Testis (tissue), 3 donors: ENCODE measurements around the gene ADAM12. TPM values are rescaled to one million over a fixed set of nuclear protein-coding genes. Genes with fewer than 3 reads are reported as not detected.

Source experiments
- DNase-seq: peaks from one replicate; pipeline ENCODE4 v3.0.0-alpha.2; 2019
- H3K27ac ChIP-seq, 2 donors: fragments of 200-600 bp; sonication (generic); one replicate each; pipeline ENCODE4 v1.5.1; 2019
- H3K27me3 ChIP-seq: fragments of 200-600 bp; sonication (generic); one replicate; pipeline ENCODE4 v1.5.1; 2019
- H3K36me3 ChIP-seq: fragments of 200-600 bp; sonication (generic); one replicate; pipeline ENCODE4 v1.5.1; 2017; ENCODE audit warnings: low read depth; ENCODE audit errors: missing control alignments
- H3K4me1 ChIP-seq: fragments of 200-600 bp; sonication (generic); one replicate; pipeline ENCODE4 v1.5.1; 2019
- H3K4me3 ChIP-seq, 2 donors: fragments of 200-600 bp; sonication (generic); one replicate each; pipeline ENCODE4 v1.5.1; 2017 to 2019
- H3K9me3 ChIP-seq: fragments of 200-600 bp; sonication (generic); one replicate; pipeline ENCODE4 v1.5.1; 2017
- POLR2A ChIP-seq: fragments of 450-650 bp; IDR thresholded peaks from one replicate; pipeline ENCODE4 v1.6.1; 2017; ENCODE audit warnings: antibody characterized with exemption, mild to moderate bottlenecking, moderate library complexity
- WGBS, 2 donors: methylation state at CpG; one replicate each; pipeline ENCODE4 v1.1.5; 2018; 5-methylcytosine and 5-hydroxymethylcytosine counted together
- intact Hi-C: fragments of 100-400 bp; cut with DNase I; formaldehyde crosslinking; loops from one replicate; pipeline ENCODE4 v1.15.1; 2023; ENCODE audit warnings: low total_unique reads
- polyA plus RNA-seq: library from polyadenylated mRNA; stranded (reverse); fragments of 350-450 nt; fragmentation: Illumina TruSeq; extraction: RNeasy Lipid Tissue Mini Kit (QIAGEN cat#74804); gene quantifications from one replicate; pipeline ENCODE4 v1.2.3, GENCODE V29; 2014; ENCODE audit warnings: low read depth, low replicate concordance; ENCODE audit not compliant: insufficient read depth
- total RNA-seq, 2 donors: library from RNA; depleted of rRNA; stranded (reverse); fragments of >200 nt; gene quantifications; one replicate each; pipeline ENCODE4 v1.2.3, GENCODE V29; 2016
- TF ChIP-seq, protein P1 (sequence below), 3 experiments: fragments of 450-650 bp in 2 of 3; fragments of 200-600 bp in 1 of 3; sonication (generic) in 1 of 3; IDR thresholded peaks; one replicate each; pipeline ENCODE4 v1.5.1; 2016 to 2019; ENCODE audit warnings: antibody characterized with exemption in 3 of 3, mild to moderate bottlenecking in 2 of 3, moderate library complexity in 1 of 3

Gene ADAM12
- total and polyA plus RNA-seq, 3 donors from 2014 or later, result 2.8 to 9.2 (median 6.1) TPM

DNA sequence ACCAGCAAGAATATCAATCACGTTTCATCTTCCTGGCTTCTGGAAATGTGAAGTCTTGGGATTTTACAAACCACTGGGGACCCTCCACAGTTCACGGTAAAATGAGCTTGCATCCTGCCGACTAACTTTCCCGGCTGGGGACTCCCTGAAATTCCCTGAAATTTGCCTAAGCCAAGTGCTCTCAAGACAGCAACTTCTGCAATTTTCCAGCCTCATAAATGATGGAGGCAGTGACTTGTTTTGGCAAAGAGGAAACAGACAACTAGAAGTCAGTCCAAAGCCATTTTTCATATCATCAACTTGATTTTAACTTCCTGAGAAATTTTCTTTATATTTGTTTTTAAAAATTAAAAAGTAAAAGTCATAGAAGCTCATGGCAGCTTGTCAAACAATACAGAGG is 279.6 kb downstream of the ADAM12 start:
- 76% methylated on average over 4 of the region's 4 CpGs for WGBS, 2 donors
- H3K4me3 ChIP-seq, result no peak overlapping the region
- DNase-seq, result no peak
- peaks cover 14% of the 10 kb centered on the region for H3K4me1 ChIP-seq
- H3K27me3 ChIP-seq, result no peaks in the 10 kb centered on the region
- no peaks in the 10 kb centered on the region for H3K9me3 ChIP-seq
- H3K27ac ChIP-seq, result no peak overlapping the region
- no peaks in the 10 kb centered on the region for H3K36me3 ChIP-seq
- intact Hi-C loops, result no loop called here
- TF ChIP-seq POLR2A, result no peak
- TF ChIP-seq, protein P1, sequence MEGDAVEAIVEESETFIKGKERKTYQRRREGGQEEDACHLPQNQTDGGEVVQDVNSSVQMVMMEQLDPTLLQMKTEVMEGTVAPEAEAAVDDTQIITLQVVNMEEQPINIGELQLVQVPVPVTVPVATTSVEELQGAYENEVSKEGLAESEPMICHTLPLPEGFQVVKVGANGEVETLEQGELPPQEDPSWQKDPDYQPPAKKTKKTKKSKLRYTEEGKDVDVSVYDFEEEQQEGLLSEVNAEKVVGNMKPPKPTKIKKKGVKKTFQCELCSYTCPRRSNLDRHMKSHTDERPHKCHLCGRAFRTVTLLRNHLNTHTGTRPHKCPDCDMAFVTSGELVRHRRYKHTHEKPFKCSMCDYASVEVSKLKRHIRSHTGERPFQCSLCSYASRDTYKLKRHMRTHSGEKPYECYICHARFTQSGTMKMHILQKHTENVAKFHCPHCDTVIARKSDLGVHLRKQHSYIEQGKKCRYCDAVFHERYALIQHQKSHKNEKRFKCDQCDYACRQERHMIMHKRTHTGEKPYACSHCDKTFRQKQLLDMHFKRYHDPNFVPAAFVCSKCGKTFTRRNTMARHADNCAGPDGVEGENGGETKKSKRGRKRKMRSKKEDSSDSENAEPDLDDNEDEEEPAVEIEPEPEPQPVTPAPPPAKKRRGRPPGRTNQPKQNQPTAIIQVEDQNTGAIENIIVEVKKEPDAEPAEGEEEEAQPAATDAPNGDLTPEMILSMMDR (IDR thresholded peaks at IDR 0.05), result no peak

GRCh38 chr10:126104767-126105166 is 283.5 kb downstream of the ADAM12 start:
- no peaks in the 10 kb centered on the region for H3K27me3 ChIP-seq
- 61 to 68% methylated on average over 8 of the region's 8 CpGs for WGBS, 2 donors
- H3K4me1 ChIP-seq, result no peaks in the 10 kb centered on the region
- intact Hi-C loops, result no loop called here
- no peak for TF ChIP-seq POLR2A
- TF ChIP-seq, protein P1 (IDR thresholded peaks at IDR 0.05), result no peak
- H3K36me3 ChIP-seq, result no peaks in the 10 kb centered on the region
- H3K9me3 ChIP-seq, result no peaks in the 10 kb centered on the region
- DNase-seq, result peak; percentile 79
- no peak overlapping the region for H3K4me3 ChIP-seq
- peak overlapping the region in 1 of 2 donors; percentile 43 for H3K27ac ChIP-seq

DNA sequence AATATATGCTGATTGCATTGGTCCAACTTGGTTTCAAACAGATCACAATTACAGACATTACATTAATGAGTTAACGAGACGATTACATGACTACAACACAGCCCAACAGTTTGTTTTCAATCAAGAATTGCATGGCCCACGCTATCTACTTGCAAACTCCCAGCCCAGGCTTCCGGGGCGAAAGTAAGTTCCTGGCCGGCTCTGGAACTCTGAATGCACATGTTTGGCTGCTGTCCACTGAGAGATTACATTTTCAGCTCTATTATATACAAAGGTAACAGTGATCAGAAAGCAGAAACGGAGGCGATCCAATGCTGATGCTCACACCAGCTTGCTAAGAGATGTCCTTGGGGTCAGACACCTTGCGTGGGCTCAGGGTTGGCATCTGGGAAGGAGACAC is 285.6 kb downstream of the ADAM12 start:
- WGBS, 2 donors, result 77 to 83% methylated on average over 9 of the region's 9 CpGs

GRCh38 chr10:126101736-126102135 is 286.5 kb downstream of the ADAM12 start:
- Histone ChIP-seq H3K27ac (no peak overlapping the region), H3K36me3 (no peaks in the 10 kb centered on the region), H3K27me3 (no peaks in the 10 kb centered on the region), H3K4me3 (no peak overlapping the region), H3K9me3 (no peaks in the 10 kb centered on the region), H3K4me1 (no peaks in the 10 kb centered on the region)
- DNase-seq, result no peak
- intact Hi-C loops, result no loop called here
- no peak for TF ChIP-seq POLR2A
- TF ChIP-seq, protein P1 (IDR thresholded peaks at IDR 0.05), result no peak
- 61 to 75% methylated on average over 3 to 4 of the region's 4 CpGs for WGBS, 2 donors

More for the DNA sequence above, 285.6 kb downstream of the ADAM12 start:
- no peaks in the 10 kb centered on the region for H3K27me3 ChIP-seq
- H3K27ac ChIP-seq, result no peak overlapping the region
- no peaks in the 10 kb centered on the region for H3K36me3 ChIP-seq
- H3K9me3 ChIP-seq, result no peaks in the 10 kb centered on the region
- intact Hi-C loops, result no loop called here
- no peak for DNase-seq
- no peaks in the 10 kb centered on the region for H3K4me1 ChIP-seq
- no peak for TF ChIP-seq POLR2A
- TF ChIP-seq, protein P1 (IDR thresholded peaks at IDR 0.05), result no peak
- H3K4me3 ChIP-seq, result no peak overlapping the region

DNA sequence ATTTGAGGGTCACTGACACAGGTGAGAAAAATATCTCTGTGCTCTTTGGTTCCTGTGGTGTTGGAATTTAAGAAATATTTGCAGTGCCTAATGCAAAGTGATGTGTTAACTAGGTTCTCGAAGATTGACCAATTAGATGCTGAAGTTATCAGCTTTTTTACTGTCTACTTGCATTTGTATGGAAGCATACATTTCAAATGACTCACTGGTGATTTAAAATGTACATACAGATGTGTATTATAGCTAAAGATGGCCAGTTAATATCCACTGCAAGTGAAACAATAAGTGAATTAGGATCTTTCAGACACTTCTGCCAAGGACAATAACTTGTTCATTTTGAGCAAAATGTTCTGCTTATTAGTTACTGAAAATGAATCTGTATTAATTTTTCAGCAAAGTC is 287.0 kb downstream of the ADAM12 start:
- H3K4me1 ChIP-seq, result no peaks in the 10 kb centered on the region
- H3K36me3 ChIP-seq, result no peaks in the 10 kb centered on the region
- no peak overlapping the region for H3K27ac ChIP-seq
- no peaks in the 10 kb centered on the region for H3K27me3 ChIP-seq
- intact Hi-C loops, result no loop called here
- 88 to 100% methylated on average over 1 of the region's 1 CpG for WGBS, 2 donors
- TF ChIP-seq, protein P1 (IDR thresholded peaks at IDR 0.05), result no peak
- TF ChIP-seq POLR2A, result no peak
- DNase-seq, result no peak
- H3K9me3 ChIP-seq, result no peaks in the 10 kb centered on the region
- no peak overlapping the region for H3K4me3 ChIP-seq
